ENCODE results near the gene DDI2.

The DDI2 gene

DNA sequence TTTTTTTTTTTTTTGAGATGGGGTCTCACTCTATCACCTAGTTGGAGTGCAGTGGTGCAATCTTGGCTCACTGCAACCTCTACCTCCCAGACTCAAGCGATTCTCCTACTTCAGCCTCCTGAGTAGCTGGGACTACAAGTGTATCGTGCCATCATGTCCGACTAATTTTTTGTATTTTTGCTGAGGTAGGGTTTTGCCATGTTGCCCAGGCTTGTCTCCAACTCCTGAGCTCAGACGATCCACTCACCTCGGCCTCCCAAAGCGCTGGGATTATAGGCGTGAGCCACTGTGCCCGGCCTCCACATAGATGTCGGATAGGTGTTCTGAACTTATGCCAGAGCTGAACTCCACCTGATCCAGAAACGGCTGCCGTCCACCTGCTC lies 87.9 kb downstream of the DDI2 start:
- no peak for DNase-seq

DNA sequence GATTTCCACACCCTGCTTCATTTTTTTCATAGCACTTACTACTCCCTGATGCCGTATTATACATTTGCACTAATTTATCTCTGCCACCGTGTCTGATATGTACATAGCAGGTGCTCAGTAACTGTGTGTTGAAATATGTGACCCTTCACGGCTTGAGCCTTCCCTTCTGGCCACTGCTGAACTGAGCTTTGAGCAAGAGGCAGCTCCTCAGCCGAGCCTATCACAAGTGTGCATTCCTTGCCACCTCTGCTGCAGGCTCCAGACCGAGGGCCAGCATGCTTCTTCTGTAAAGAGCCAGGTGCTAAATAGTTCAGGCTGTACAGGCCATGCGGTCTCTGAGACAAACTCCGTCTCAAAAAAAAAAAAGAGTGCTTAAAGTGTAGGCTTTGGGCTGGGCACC lies 89.5 kb downstream of the DDI2 start:
- no peak for DNase-seq

DNA sequence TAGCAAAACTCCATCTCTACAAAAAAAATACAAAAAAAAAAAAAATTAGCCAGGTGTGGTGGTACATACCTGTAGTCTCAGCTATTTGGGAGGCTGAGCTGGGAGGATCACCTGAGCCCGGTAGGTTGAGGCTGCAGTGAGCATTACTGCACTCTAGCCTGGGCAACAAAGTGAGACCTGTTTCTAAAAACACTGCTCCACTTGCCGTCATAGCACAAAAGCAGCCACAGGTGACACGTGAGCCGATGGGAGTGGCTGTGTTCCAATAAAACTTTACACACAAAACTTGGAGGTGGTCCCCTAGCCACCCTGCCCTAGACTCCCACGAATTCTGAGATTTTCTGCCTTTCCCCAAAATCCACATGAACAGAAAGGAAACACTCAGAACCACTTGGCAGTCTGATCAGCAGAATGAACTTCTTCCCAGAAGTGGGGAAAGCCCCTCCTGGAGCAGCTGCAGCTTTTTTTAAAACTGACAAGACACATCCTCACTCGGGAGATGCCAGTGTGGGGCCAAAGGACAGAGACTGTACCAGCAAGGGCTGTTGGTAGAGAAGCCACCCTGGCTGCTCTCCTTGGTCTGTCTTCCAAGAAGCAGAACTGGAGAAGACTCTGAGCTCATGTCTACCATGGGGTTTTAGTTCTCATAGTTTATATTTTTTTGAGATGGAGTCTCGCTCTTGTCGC lies 90.1 kb downstream of the DDI2 start:
- no peak for DNase-seq

DNA sequence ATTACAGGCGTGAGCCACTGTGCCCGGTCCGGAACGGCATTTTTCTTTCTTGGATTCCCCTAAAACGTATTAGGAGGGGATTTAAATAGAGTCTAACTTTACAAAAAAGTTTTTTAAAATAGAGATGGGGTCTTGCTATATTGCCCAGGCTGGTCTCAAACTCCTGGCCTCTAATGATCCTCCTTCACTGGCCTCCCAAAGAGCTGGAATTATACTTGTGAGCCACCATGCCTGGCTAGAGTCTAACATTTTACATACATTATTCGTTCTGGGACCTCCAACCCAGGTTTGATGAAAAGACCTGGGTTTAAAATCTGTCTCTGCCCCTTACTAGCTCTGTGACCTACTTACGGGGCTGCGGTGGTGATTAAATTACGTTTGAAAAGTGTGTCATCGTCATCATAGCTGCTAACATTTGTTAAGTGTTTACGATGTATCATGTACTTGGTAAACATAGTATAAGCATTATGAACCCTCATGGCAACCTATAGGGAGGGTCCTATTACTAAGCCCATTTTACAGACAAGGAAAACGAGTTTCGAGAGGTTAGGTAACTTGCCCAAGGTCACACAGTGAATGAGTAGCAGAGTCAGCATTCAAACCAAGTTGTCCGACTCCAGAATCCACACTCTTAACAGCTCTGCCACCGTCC lies 91.4 kb downstream of the DDI2 start:
- no peak for DNase-seq

DNA sequence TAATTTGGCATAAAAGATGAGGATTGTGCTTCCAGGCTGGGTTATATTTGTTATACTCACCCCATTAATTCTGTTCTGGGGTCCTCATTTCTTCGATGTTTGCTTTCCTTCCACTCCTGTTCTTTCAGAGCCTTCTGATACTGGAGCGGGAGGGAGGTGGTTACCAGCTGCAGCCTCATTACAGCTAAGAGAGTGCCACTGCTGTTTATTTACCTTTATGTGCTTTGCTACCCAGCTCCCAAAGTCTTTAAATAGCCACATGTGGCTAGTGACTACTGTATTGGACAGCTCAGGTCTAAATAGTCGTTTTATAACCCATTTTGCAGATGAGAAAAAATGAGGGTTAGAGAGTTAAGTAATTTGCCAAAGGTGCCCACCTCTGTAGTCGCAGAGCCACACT lies 92.0 kb downstream of the DDI2 start:
- DNase-seq: no peak

DNA sequence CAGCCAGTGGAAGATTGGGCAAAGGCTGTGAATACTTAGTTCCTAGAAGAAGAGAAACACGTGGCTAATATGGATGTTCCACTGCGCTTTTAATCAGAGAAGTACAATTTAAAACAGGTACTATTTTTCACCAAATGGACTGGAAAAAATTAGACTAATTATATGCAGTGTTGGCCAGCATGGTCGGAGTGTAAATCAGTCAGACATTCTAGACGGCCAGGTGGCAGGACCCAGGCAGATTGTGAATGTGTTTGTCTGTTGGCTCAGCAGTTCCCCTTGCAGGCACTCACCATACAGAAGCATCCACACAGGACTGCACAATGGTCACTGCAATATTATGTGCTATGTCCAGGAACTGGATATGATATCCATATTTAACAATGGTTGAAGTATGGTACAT lies 94.9 kb downstream of the DDI2 start:
- DNase-seq: no peak

DNA sequence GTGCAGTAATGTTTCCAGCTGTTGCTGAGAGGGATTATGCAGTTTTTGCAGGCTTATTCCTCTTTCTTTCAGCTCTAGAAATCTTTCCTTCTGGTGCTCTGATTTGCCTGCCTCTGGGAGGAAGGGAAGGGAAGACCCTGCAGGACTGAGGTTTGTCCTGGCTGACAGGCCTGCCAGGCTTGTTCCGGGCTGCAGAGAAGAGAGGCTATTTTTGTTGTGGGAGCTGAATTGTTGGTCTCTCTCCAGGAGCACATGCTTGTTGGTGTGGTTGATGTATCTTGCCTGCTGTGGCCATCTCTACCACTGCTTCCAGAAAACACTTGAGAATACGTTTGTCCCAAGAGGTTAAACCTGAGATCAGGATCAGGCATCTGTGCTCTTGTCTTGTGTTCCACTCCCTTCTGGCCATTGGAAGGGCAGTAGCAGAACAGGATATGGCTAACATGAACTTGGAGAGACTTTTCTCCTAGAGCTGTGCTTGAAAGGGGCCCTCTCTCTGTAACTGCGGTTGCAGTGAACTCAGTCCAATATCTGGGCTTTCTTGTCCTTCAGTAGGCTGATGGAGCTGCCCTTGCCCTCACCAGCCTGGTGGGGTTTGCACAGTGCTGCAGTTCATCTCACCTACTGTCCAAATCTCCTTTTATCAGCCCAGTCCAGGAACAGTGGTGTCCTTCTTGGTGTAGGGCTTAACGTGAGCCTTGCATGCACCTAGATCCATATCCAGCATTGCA lies 97.3 kb downstream of the DDI2 start:
- no peak for DNase-seq

DNA sequence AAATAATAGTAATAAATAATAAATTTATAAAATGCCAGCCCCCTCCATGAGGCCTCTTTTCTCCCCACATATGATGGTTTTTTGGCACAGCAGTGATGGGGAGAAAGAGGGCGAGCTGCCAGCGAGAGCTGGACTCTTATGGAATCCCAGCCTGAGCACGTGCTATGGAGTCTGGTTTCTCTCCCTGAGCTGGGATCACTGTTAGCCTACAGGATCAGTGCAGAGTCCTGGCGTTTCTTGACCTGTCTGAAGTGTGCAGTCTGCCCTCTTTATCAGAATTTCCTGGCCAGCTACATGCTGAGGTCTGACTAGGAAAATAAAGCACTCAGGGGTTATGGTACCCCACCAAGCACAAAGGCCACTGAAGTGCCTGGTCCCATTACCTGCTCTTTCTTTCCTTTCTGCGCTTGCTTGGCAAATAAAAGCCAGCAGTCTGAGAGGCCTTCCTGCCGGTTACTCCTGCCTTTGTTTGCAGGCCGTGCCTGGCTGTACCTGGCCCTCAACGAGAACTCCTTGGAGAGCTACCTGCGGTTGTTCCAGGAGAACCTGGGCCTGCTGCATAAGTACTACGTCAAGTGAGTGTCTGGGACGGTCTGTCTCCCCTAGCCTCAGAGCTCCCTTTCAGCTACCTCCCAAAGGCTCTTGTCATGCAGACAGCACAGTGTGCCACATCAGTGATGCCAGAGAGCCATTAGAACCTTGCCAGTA lies 100.3 kb downstream of the DDI2 start:
- DNase-seq: no peak

DNA sequence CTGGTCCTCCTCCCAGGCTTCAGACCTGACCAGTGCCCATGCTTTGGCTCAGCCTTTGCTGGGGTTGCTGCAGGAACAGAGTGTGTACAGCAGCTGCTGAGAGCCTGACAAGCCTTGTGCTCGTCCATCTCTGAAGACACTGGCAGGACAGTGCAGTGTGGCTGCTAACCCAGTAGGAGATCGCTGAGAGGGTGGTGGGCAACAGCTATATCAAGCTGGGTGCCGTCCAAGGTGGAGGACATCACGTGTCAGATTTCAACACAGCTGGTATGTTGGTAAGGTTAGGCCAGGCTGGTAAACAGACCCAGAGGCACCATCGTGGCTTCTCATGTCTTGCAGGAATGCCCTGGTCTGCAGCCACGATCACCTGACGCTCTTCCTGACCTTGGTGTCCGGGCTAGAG lies 100.9 kb downstream of the DDI2 start:
- no peak for DNase-seq
